Glutamatergic neuron (in vitro differentiated cells): Measurements from ENCODE around the gene GORASP1. TPM values are rescaled to one million over a fixed set of nuclear protein-coding genes. Genes with fewer than 3 reads are reported as not detected.

Source experiments
- DNase-seq: peaks from one replicate; pipeline ENCODE4 v3.0.0; 2022
- H3K27ac Mint-ChIP-seq: one replicate; pipeline ENCODE4 v1.8.0; 2020; ENCODE audit warnings: mild to moderate bottlenecking, mixed read lengths, inconsistent platforms; ENCODE audit not compliant: unreplicated experiment
- H3K27me3 Mint-ChIP-seq: one replicate; pipeline ENCODE4 v1.8.0; 2020; ENCODE audit warnings: mild to moderate bottlenecking, moderate library complexity, mixed read lengths, inconsistent platforms; ENCODE audit not compliant: unreplicated experiment
- H3K36me3 Mint-ChIP-seq: one replicate; pipeline ENCODE4 v1.8.0; 2020; ENCODE audit warnings: mild to moderate bottlenecking, mixed read lengths, inconsistent platforms; ENCODE audit not compliant: unreplicated experiment
- H3K4me1 Mint-ChIP-seq: one replicate; pipeline ENCODE4 v1.8.0; 2020; ENCODE audit warnings: mild to moderate bottlenecking, low read depth, mixed read lengths, inconsistent platforms; ENCODE audit not compliant: unreplicated experiment
- H3K4me3 Mint-ChIP-seq: one replicate; pipeline ENCODE4 v1.8.0; 2020; ENCODE audit warnings: mild to moderate bottlenecking, mixed read lengths, inconsistent platforms; ENCODE audit not compliant: unreplicated experiment
- H3K9me3 Mint-ChIP-seq: one replicate; pipeline ENCODE4 v1.8.0; 2020; ENCODE audit warnings: mild to moderate bottlenecking, moderate library complexity, mixed read lengths, inconsistent platforms; ENCODE audit not compliant: unreplicated experiment
- total RNA-seq: library from RNA; stranded (reverse); fragmentation: NEBNext Ultra II Directional; extraction: Animal tissue kit (Norgen Biotek cat#: 25700); gene quantifications from one replicate; pipeline ENCODE4 v1.2.1, GENCODE V29; 2021; ENCODE audit not compliant: unreplicated experiment
- TF ChIP-seq, protein P1 (sequence below): fragments of 200-600 bp; sonication (generic); IDR thresholded peaks from one replicate; pipeline ENCODE4 v1.5.0; 2021; ENCODE audit not compliant: partially characterized antibody, unreplicated experiment

GORASP1 gene
- total RNA-seq, 1 donor from 2014 or later, result 44.6 TPM

DNA sequence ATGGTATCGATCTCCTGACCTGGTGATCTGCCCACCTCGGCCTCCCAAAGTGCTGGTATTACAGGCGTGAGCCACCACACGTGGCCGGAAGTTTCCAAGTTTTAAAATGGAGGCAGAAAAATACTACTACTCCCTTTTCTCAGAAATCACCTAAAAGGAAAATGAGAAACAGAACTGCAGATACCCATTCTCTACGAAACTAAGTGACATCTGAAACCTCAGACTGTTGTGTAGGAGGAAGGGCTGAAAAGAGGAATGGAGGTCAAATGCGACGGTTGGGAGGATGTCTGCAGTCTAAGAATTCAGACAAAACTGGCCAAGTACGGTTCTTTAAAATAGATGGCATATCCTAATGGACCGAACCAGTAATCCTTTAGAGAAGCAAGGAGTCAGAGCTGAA is 31.5 kb downstream of the GORASP1 start:
- H3K4me3 Mint-ChIP-seq, result no peak overlapping the region
- no peaks in the 10 kb centered on the region for H3K4me1 Mint-ChIP-seq
- DNase-seq, result no peak
- H3K36me3 Mint-ChIP-seq, result peaks cover 8% of the 10 kb centered on the region
- H3K27ac Mint-ChIP-seq, result no peak overlapping the region
- no peaks in the 10 kb centered on the region for H3K27me3 Mint-ChIP-seq
- H3K9me3 Mint-ChIP-seq, result no peaks in the 10 kb centered on the region
- TF ChIP-seq, protein P1, sequence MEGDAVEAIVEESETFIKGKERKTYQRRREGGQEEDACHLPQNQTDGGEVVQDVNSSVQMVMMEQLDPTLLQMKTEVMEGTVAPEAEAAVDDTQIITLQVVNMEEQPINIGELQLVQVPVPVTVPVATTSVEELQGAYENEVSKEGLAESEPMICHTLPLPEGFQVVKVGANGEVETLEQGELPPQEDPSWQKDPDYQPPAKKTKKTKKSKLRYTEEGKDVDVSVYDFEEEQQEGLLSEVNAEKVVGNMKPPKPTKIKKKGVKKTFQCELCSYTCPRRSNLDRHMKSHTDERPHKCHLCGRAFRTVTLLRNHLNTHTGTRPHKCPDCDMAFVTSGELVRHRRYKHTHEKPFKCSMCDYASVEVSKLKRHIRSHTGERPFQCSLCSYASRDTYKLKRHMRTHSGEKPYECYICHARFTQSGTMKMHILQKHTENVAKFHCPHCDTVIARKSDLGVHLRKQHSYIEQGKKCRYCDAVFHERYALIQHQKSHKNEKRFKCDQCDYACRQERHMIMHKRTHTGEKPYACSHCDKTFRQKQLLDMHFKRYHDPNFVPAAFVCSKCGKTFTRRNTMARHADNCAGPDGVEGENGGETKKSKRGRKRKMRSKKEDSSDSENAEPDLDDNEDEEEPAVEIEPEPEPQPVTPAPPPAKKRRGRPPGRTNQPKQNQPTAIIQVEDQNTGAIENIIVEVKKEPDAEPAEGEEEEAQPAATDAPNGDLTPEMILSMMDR, result no peak

DNA sequence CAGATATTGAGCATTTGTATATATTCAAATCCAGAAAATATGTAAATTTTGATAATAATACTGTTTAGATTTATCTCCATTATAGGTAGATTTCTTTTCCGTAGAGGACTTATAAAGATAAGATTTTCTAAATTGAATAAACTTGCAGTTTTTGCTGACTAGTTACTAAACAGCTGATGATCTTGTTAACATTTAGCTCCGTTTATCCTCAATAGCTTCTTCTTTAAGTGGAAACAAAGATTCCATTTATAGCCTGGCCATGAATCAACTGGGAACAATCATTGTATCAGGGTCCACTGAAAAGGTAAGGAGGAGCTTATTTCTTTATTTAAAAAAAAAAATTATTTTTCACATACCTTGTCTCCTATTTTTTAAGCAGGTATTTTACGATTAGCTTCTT is 38.9 kb downstream of the GORASP1 start:
- Mint-ChIP-seq H3K4me1 (no peaks in the 10 kb centered on the region), H3K27ac (no peak overlapping the region), H3K4me3 (no peak overlapping the region), H3K36me3 (no peaks in the 10 kb centered on the region), H3K27me3 (no peaks in the 10 kb centered on the region), H3K9me3 (no peaks in the 10 kb centered on the region)
- TF ChIP-seq, protein P1, result no peak
- no peak for DNase-seq

DNA sequence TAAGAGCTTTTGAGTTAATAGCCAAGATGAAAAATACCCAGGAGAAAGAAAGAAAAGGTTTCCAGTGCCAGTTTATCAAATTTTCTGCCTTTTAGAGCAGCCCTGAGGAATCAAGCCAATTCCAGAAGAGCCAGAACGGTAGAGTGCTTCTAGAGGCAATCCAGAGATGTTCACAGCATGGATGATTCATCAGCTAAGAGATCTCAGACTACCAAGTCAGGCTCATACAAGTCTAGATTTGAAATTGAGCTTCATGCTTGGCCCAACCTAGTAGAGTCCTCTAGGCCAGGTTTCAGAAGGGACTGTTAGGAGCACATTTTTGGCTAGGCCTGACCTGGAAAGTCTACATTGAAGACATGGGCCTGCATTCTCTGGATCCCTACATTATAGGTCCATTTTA is 40.1 kb downstream of the GORASP1 start:
- no peak overlapping the region for H3K4me3 Mint-ChIP-seq
- H3K9me3 Mint-ChIP-seq, result no peaks in the 10 kb centered on the region
- H3K4me1 Mint-ChIP-seq, result no peaks in the 10 kb centered on the region
- no peaks in the 10 kb centered on the region for H3K36me3 Mint-ChIP-seq
- H3K27ac Mint-ChIP-seq, result no peak overlapping the region
- no peak for DNase-seq
- TF ChIP-seq, protein P1, result no peak
- H3K27me3 Mint-ChIP-seq, result no peaks in the 10 kb centered on the region

DNA sequence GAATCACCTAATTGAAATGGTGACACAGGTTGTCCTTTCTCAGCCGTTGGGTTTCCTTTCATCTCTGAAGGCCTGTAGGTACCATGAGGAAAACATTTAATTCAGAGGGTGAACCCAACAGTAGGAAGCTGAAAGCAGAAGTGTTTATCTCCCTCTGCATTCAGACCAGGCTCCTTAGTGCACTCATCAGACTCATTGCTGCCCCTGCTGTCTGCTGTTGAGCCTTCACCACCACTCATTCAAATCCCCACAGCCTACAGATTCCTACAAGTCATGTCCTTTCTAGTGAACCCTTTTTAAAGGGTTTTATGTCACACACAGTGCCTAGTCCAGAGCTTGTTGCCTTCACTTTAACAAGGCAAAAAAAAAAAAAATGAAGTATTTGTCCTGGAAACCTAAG is 42.2 kb downstream of the GORASP1 start:
- TF ChIP-seq, protein P1, result peak; percentile 32
- DNase-seq, result peak; percentile 33
- Mint-ChIP-seq H3K27me3 (no peaks in the 10 kb centered on the region), H3K36me3 (no peaks in the 10 kb centered on the region), H3K27ac (no peak overlapping the region), H3K4me1 (no peaks in the 10 kb centered on the region), H3K4me3 (no peak overlapping the region), H3K9me3 (no peaks in the 10 kb centered on the region)

DNA sequence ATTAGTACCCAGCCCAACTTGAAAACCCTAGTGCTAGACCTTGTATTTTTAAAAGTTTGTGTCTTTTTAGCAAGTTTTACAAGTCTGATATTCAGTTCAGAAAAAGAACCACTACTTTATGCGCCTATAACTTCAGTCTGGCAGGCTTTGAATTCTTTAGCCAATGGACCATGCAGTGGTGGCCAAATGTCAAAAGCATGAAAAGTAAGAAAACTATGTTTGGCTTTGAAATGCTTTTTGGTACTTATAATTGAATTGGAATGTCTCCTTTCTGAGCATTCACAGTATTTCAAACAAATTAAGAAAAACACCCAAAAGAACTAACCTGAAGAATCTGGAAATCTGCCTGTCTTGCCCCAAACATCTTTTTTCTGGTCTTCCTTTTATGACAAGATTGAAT is 42.8 kb downstream of the GORASP1 start:
- Mint-ChIP-seq H3K9me3 (no peaks in the 10 kb centered on the region), H3K27ac (no peak overlapping the region), H3K27me3 (no peaks in the 10 kb centered on the region), H3K4me3 (no peak overlapping the region), H3K36me3 (no peaks in the 10 kb centered on the region), H3K4me1 (no peaks in the 10 kb centered on the region)
- DNase-seq, result no peak
- TF ChIP-seq, protein P1, result no peak
